Suprapubic skin (tissue), 4 donors: ENCODE measurements around the gene PAK2. TPM values are rescaled to one million over a fixed set of nuclear protein-coding genes. Genes with fewer than 3 reads are reported as not detected.

Source experiments
- DNase-seq, 2 donors: peaks; one replicate each; pipeline ENCODE4 v3.0.0-alpha.2; 2019; ENCODE audit warnings: low spot score in 2 of 2
- H3K27ac ChIP-seq: fragments of 200-600 bp; sonication (generic); one replicate; pipeline ENCODE4 v1.5.1; 2019
- H3K27me3 ChIP-seq: fragments of 200-600 bp; sonication (generic); one replicate; pipeline ENCODE4 v1.5.1; 2019
- H3K36me3 ChIP-seq: fragments of 200-600 bp; sonication (generic); one replicate; pipeline ENCODE4 v1.5.1; 2019
- H3K4me1 ChIP-seq: fragments of 200-600 bp; sonication (generic); one replicate; pipeline ENCODE4 v1.5.1; 2019
- H3K4me3 ChIP-seq: fragments of 200-600 bp; sonication (generic); one replicate; pipeline ENCODE4 v1.5.1; 2019; ENCODE audit warnings: mild to moderate bottlenecking
- H3K9me3 ChIP-seq: fragments of 200-600 bp; sonication (generic); one replicate; pipeline ENCODE4 v1.5.1; 2019
- EP300 ChIP-seq: sonication (generic); formaldehyde crosslinking; IDR thresholded peaks from one replicate; pipeline ENCODE4 v1.6.1; 2017; ENCODE audit warnings: antibody characterized with exemption
- POLR2A ChIP-seq, 2 donors: fragments of 450-650 bp; IDR thresholded peaks; one replicate each; pipeline ENCODE4 v1.6.1; 2017; ENCODE audit warnings: antibody characterized with exemption in 2 of 2, mild to moderate bottlenecking in 2 of 2, moderate library complexity in 2 of 2
- POLR2AphosphoS5 ChIP-seq, 3 donors: sonication (generic); formaldehyde crosslinking; IDR thresholded peaks; one replicate each; pipeline ENCODE4 v1.6.1; 2017; ENCODE audit warnings: antibody characterized with exemption in 3 of 3
- WGBS: methylation state at CpG from one replicate; pipeline ENCODE4 v1.1.5; 2018; 5-methylcytosine and 5-hydroxymethylcytosine counted together
- total RNA-seq, 4 donors: library from RNA; depleted of rRNA; stranded (reverse); fragments of >200 nt; gene quantifications; one replicate each; pipeline ENCODE4 v1.1.0, GENCODE V29; 2016
- TF ChIP-seq, protein P1 (sequence below), 2 donors: fragments of 200-600 bp in 1 of 2; fragments of 450-650 bp in 1 of 2; sonication (generic) in 1 of 2; IDR thresholded peaks; one replicate each; pipeline ENCODE4 v1.5.1; 2016 to 2019; ENCODE audit warnings: antibody characterized with exemption in 2 of 2, mild to moderate bottlenecking in 1 of 2, moderate library complexity in 1 of 2

The PAK2 gene
- total RNA-seq, 4 donors from 2014 or later, result 29.6 to 42.8 (median 33.5) TPM

DNA sequence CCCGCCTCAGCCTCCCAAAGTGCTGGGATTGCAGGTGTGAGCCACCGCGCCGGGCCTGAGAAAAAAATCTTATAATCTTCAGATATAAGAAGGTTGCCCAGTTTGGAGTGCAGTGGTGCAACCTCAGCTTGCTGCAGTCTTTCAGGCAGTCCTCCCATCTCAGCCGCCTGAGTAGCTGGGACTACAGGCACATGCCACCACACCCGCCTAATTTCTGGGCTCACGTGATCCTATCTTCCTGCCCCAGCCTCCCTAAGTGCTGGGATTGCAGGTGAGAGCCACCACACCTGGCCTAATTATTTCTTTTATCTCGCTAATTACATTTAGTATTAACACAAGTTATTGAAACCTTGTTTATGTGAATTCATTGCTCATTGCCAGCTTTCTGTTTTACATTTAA is 13.5 kb downstream of the PAK2 start:
- Histone ChIP-seq H3K4me3 (no peak overlapping the region), H3K36me3 (peaks cover 5% of the 10 kb centered on the region), H3K27me3 (no peaks in the 10 kb centered on the region), H3K9me3 (no peaks in the 10 kb centered on the region), H3K27ac (no peak overlapping the region), H3K4me1 (peaks cover 9% of the 10 kb centered on the region)
- DNase-seq, result no peak
- WGBS, result 93% methylated on average over 8 of the region's 8 CpGs
- TF ChIP-seq POLR2A (IDR thresholded peaks at IDR 0.05) (no peak), POLR2AphosphoS5 (IDR thresholded peaks at IDR 0.05) (no peak), EP300 (no peak)
- TF ChIP-seq, protein P1, sequence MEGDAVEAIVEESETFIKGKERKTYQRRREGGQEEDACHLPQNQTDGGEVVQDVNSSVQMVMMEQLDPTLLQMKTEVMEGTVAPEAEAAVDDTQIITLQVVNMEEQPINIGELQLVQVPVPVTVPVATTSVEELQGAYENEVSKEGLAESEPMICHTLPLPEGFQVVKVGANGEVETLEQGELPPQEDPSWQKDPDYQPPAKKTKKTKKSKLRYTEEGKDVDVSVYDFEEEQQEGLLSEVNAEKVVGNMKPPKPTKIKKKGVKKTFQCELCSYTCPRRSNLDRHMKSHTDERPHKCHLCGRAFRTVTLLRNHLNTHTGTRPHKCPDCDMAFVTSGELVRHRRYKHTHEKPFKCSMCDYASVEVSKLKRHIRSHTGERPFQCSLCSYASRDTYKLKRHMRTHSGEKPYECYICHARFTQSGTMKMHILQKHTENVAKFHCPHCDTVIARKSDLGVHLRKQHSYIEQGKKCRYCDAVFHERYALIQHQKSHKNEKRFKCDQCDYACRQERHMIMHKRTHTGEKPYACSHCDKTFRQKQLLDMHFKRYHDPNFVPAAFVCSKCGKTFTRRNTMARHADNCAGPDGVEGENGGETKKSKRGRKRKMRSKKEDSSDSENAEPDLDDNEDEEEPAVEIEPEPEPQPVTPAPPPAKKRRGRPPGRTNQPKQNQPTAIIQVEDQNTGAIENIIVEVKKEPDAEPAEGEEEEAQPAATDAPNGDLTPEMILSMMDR (IDR thresholded peaks at IDR 0.05), result no peak

DNA sequence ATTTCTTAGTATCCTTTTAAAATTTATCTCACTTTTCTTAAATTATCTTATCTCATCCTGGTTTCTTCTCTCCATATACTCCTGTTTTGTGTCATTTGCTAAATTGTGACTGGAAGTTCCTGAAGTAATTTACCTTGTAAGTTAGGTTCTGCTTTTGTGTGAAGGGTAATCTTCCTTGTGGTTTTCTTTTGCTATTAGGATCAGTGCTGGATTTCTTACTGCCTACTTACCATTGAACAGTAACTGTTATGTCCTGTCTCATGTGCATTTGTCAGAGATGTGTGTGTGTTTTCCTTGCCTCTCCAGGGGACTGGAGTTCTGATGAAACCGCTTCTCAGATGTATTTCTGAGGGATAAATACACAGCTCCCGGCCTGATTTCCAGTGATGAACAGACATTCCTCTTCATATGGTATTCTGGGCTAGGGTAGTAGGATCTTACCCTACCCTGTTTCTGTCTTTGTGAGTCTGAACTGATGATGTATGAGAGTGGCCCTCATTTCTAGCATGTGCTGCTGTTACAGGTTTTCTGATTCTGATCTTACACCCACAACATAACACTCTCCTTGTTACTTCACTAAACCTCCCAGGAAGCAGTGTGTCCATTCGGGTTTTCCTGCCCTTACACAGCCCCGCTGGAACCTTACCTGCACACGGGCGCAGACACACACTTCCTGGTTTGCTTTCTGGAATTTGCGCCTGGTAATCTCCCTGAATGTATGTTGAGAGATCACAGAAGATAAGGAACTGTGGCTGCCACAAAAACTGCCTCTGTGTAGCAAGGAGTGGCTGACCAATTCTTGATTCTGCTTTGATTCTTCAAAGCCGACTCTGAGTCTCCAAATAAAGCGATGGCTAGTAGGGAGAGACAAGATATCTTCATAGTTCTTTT is 14.7 kb downstream of the PAK2 start:
- no peak for DNase-seq
- 68% methylated on average over 9 of the region's 9 CpGs for WGBS
- H3K36me3 ChIP-seq, result no peaks in the 10 kb centered on the region
- no peak overlapping the region for H3K27ac ChIP-seq
- no peaks in the 10 kb centered on the region for H3K27me3 ChIP-seq
- H3K9me3 ChIP-seq, result no peaks in the 10 kb centered on the region
- TF ChIP-seq POLR2AphosphoS5 (IDR thresholded peaks at IDR 0.05), result no peak
- no peak for TF ChIP-seq EP300
- TF ChIP-seq, protein P1 (IDR thresholded peaks at IDR 0.05), result no peak
- no peak for TF ChIP-seq POLR2A (IDR thresholded peaks at IDR 0.05)
- peaks cover 9% of the 10 kb centered on the region for H3K4me1 ChIP-seq
- H3K4me3 ChIP-seq, result no peak overlapping the region

DNA sequence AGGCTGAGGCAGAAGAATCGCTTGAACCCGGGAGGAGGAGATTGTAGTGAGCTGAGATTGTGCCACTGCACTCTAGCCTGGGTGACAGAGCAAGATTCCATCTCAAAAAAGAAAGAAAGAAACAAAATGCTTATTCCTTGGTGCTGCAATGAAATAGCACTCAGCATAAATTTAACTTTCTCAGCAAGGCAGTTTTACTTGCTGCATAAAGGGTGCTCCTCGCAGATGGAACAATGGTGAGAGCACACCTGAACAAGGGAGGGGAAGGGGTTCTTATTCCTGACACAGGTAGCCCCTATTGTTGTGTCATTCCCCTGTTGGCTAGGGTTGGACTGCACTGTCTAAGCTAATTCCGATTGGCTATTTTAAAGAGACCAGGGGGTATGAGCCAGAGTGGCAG is 17.1 kb downstream of the PAK2 start:
- no peak for TF ChIP-seq POLR2AphosphoS5 (IDR thresholded peaks at IDR 0.05)
- TF ChIP-seq, protein P1 (IDR thresholded peaks at IDR 0.05), result no peak
- no peak for TF ChIP-seq EP300
- TF ChIP-seq POLR2A (IDR thresholded peaks at IDR 0.05), result no peak
- no peaks in the 10 kb centered on the region for H3K27me3 ChIP-seq
- H3K36me3 ChIP-seq, result no peaks in the 10 kb centered on the region
- peaks cover 9% of the 10 kb centered on the region for H3K4me1 ChIP-seq
- H3K27ac ChIP-seq, result no peak overlapping the region
- WGBS, result 73% methylated on average over 4 of the region's 4 CpGs
- DNase-seq, result no peak
- H3K4me3 ChIP-seq, result no peak overlapping the region
- no peaks in the 10 kb centered on the region for H3K9me3 ChIP-seq

DNA sequence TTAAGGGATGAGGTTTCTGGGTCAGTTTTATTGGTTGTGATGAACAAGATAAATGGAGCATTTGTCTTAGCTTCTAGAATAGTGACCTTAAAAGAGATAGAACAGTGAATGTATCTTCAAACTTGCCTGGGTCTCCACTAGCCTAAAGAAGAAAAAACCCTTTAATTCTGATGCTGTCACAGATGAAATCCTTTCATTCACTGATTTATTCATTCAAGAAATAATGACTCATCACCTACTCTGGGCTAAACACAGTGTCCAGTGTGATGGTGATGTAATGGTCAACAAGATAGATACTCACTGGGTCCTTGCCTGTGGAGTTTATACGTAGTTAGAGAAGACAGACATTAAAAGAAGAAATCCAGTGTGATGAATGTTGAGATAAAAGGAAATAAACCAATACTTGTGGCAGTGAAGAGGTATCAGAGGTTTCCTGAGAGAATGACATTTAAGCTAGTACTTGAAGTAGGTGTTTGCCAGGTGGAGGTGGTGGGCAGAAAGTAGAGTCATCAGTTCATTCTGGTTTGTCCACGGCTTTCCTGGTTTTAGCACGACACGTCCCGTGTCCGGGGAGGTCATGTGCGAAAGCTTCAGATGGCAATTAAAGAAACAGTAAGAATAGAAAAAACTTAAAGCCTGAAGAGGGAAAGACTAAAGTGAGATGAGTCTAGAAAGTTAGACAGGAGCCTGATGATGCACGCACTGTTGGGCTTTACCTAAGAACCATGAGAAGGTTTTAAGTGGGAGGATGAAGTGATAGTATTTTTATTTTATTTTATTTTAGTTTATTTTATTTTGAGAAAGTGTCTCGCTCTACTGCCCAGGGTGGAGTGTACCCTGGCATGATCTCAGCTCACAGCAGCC is 18.5 kb downstream of the PAK2 start:
- Histone ChIP-seq H3K4me3 (no peak overlapping the region), H3K36me3 (no peaks in the 10 kb centered on the region)

More for the DNA sequence above, 18.5 kb downstream of the PAK2 start:
- no peaks in the 10 kb centered on the region for H3K9me3 ChIP-seq
- H3K27ac ChIP-seq, result no peak overlapping the region
- H3K4me1 ChIP-seq, result peaks cover 9% of the 10 kb centered on the region
- DNase-seq, result no peak
- no peaks in the 10 kb centered on the region for H3K27me3 ChIP-seq
- TF ChIP-seq, protein P1 (IDR thresholded peaks at IDR 0.05), result no peak
- TF ChIP-seq POLR2A (IDR thresholded peaks at IDR 0.05), result no peak
- TF ChIP-seq POLR2AphosphoS5 (IDR thresholded peaks at IDR 0.05), result no peak
- no peak for TF ChIP-seq EP300
- 86% methylated on average over 9 of the region's 9 CpGs for WGBS
